Hematopoietic multipotent progenitor cell treated with erythropoietin and hydrocortisone succinate and interleukin-3 and kit ligand, for 15 days (in vitro differentiated cells): ENCODE results near the gene ABTB1.
"Not testable (repeated sequence)": the region's sequence is repeated elsewhere in the genome, so short reads cannot be mapped to it uniquely, and the experiment has no call there.

Source experiments
- DNase-seq: peaks from one replicate; pipeline ENCODE4 v3.0.0-alpha.2; 2015; ENCODE audit warnings: low spot score

The ABTB1 gene

GRCh38 chr3:127673191-127674100, 694 bp downstream of the ABTB1 start:
- peak; percentile 36 for DNase-seq

- no peak for DNase-seq
Observed at GRCh38 chr3:127674101-127674721, 1.5 kb downstream of the ABTB1 start.

DNA sequence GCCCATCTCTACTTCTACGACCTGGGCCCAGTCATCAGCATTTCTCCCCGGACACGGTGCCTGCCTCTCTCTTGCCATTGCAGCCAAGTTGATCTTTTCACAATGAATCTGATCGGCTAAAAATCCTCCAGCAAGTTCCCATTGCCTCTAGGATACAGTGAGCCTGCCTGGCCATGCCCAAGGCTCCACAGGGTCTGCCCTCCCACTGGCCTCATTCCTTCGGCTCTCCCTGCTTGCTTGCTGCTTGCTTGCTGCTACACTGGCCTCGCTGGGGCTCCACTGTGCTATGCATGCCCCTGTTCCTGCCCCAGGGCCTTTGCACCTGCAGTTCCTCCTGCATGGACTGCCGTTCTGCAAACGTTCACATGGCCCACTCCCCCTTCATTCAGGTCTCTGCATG, 2.0 kb downstream of the ABTB1 start:
- DNase-seq: no peak

GRCh38 chr3:127675651-127676391, 3.1 kb downstream of the ABTB1 start:
- no peak for DNase-seq

- no peak for DNase-seq
Observed at GRCh38 chr3:127676456-127676855, 3.7 kb downstream of the ABTB1 start.

- DNase-seq: no peak
Observed at GRCh38 chr3:127676921-127677351, 4.2 kb downstream of the ABTB1 start.

- no peak for DNase-seq
Observed at GRCh38 chr3:127677541-127678314, 5.0 kb downstream of the ABTB1 start.

GRCh38 chr3:127678315-127678599, 5.5 kb downstream of the ABTB1 start:
- DNase-seq: no peak

- DNase-seq: no peak
Observed at GRCh38 chr3:127678611-127679533, 6.1 kb downstream of the ABTB1 start.

DNA sequence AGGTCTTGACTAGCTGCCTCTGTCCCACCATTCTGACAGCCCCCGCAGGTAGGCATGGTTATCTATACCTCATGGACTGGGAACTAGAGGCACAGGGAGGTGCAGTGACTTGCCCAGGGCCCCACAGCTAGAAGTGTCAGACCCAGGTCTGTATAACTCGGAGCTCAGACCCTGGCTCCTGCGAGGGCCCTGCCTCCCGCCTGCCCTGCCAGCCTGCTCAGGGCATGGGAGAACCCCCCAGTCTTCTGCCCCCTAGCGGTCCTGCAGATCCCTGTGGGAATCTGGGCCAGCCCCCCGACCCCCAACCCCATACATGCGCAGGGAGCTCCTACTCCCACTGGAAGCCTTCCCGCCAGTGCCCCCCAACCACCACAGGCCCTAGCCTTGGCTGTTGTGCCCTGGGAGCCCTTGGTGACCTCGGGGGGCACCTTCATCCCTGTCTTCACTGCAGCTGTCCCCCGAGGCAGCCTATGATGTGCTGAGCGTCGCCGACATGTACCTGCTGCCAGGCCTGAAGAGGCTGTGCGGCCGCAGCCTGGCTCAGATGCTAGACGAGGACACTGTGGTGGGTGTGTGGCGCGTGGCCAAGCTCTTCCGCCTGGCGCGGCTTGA, 6.9 kb downstream of the ABTB1 start:
- DNase-seq: no peak

DNA sequence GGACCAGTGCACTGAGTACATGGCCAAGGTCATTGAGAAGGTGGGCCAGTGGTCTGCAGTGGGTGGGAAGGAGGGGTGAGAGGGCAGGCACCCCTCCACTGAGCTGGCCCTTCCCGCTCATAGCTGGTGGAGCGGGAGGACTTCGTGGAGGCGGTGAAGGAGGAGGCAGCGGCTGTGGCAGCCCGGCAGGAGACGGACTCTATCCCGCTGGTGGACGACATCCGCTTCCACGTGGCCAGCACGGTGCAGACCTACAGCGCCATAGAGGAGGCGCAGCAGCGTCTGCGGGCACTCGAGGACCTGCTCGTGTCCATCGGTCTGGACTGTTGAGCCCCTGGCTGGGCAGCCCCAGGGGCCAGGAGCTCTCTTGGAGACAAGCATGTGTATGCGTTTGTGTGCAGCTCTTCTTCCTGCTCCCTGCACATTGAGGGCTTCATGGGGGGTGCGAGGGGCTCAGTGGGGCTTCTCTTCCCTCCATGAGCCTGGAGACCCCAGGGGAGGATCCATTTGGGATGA, 7.5 kb downstream of the ABTB1 start:
- no peak for DNase-seq

- DNase-seq: no peak
Observed at GRCh38 chr3:127680798-127681221, 8.1 kb downstream of the ABTB1 start.

DNA sequence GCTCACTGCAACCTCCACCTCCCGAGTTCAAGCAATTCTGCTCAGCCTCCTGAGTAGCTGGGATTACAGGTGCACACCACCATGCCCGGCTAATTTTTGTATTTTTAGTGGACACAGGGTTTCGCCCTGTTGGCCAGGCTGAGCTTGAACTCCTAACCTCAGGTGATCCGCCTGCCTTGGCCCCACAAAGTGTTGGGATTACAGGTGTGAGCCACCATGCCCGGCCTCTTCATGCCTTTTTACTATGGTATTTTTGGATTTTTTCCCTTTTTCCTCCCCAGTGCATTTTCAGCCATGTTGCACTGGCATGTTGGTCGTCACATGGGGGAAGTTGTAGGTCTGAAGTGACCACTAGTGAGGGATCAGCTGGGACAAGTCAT, 9.4 kb downstream of the ABTB1 start:
- DNase-seq: not testable (repeated sequence)

DNA sequence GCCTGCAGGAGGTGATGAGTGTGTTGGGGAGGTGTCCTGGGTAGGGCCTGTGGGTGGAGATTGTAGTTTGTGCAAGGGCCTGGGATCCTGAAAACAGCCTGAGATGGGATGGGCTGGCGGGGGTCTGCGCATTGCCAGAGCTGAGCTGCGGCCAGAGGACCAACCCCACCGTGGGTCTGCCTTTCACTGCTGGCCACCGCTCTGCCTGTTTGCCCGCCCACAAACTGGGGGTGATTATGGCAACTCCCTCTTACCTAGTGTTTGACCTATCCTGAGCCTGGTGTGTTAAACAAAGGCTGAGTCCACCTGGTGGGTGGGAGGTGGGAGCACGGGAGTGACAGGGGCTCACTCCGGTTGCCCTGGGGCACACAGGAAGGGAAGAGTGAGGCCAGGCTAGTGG, 9.8 kb downstream of the ABTB1 start:
- no peak for DNase-seq

DNA sequence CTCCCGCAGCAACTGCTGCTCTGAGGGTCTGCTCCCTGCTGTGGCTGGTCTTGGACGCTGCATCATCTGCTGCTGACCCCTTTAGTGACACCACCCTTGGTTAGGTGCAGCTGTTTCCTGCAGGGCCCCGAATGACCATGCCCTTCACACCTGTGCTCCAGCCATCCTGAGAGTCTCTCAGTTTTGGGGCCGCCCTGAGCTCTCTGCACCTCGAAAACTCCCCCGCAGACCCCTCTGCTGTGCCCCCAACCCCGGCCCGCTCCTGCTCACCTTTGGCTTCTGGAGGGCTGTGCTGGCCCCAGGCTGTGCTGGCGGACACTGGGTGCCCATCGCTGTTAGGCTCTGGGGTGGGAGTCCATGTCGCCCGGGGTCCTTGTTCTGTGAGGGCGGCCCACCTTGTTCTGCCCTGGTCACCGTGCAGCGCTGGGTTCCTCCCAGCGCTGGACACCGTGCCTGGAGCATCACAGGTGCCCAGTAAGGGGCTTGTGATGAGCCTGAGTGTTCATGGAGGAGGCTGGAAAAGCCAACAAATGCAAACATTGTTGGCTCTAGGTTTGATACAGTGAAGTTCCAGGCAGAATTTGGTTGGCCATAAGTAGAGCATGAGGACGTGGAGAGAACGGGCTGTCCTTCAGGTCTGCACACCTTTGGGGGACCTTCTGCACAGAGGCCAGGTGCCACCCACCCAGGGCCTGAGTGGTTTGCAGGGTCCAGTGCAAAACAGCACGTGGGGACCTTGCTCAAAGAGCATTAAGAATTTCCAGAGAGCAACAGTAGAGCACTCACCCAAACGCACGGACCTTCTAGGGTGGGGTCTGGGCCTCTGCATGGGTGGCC, 12.3 kb downstream of the ABTB1 start:
- no peak for DNase-seq

DNA sequence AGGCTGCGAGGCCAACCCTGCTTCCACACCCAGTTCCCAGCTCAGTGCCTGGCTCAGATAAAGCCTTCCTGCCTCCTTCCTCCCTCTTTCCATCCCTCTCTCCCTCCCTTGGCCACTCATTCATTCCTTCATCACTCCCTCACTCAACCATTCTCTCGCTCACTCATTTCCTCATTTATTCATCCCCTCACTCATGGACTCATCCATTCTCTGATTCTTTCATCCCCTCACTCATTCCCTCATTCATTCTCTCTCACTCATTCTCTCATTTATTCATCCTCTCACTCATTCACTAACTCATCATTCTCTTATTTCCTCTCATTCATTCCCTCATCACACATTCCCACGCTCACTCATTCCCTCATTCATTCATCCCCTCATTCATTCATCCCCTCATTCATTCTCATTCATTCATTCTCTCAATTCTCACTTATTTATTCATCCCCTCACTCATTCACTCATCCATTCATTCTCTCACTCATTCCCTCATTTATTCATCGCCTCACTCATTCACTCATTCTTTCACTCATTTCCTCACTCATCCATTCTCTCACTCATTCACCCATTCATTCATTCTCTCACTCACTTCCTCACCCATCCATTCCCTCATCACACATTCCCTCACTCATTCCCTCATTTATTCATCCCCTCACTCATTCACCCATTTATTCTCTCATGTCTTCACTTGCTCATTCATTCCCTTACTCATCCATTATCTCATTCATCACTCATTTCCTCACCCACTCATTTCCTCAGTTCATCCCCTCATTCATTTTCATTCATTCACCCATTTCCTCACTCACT, 13.2 kb downstream of the ABTB1 start:
- DNase-seq: no peak

GRCh38 chr3:127686512-127686894, 13.8 kb downstream of the ABTB1 start:
- DNase-seq: no peak

DNA sequence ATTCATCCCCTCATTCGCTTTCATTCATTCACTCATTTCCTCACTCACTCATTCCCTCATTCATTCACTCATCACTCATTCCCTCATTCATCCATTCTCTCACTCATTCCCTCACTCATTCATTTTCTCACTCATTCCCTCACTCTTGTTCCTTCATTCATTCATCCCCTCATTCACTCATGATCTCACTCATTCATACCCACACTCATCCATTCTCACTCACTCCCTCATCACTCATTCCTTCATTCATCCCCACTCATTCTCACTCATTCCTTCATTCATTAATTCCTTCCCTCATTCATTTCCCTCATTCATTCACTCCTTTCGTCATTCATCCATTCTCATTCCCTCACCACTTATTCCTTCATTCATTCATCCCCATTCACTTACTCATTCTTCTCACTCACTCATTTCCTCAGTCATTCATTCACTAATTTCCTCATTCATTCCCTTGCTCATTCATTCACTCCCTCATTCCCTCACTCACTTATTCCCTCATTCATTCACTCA, 14.5 kb downstream of the ABTB1 start:
- no peak for DNase-seq

GRCh38 chr3:127688022-127688415, 15.3 kb downstream of the ABTB1 start:
- no peak for DNase-seq
